Fibroblast of peridontal ligament (primary cell): ENCODE results near the gene MAST4.
A peak's percentile ranks its signal among the peaks of the same experiment; 100 is the strongest.

ENCODE experiments used
- DNase-seq: peaks from one replicate; pipeline ENCODE4 v3.0.0-alpha.2; 2010; ENCODE audit errors: extremely low read depth

Gene MAST4

DNA sequence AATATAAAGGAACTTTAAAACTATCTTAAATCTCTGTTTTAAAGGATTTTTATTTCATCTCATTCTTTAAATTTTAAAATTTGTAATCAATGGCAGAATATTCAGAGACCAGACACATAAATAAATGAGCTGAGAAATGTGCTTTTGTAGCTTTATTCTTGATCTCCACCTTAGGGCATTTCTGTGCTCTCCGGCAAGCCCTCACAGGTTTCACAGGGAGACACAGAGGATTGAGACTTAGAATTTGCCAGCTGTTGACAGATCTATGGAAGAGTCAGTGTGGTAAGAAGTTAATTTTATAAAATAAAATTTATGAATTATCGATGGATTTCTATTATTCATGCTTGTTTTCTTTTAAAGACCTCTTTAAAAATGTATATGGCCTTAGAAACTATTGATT is 393.6 kb downstream of the MAST4 start:
- DNase-seq: no peak

DNA sequence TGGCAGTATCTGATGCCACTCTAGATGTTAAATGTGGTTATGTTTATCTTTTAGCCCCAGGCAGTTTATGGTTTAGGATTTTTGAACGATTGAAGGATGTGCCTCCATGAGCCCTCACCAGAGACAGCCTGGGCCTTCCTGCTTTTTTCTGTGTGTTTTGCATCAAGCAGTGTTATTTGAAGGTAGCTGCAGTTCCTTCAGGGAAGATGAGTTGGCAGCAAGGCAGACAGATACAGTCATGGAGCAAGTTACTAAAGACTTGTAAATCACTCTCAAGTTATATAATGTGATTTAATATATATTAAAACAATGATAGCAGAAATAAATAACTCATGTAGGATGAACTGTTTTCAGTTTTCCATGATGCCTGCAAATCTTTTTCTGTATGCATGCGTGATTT is 395.6 kb downstream of the MAST4 start:
- no peak for DNase-seq

DNA sequence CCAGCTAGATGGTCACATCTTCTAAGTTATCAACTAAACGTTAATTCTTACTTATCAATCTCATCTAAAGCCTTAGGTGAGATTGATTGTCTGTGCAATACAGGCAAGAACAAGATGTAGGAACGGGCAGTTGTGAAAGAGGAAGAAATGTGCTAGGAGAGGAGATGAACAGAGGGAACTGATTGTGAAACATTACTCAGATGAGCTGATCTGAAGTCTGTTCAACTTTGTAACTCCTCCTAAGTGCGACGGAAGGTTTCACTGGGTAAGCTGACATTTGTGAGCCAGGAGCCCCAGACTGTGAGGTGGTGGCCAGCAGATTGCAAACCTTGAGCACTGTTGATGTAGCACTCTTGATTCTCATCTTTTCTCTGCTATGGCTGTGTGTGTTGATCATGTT is 396.4 kb downstream of the MAST4 start:
- no peak for DNase-seq

DNA sequence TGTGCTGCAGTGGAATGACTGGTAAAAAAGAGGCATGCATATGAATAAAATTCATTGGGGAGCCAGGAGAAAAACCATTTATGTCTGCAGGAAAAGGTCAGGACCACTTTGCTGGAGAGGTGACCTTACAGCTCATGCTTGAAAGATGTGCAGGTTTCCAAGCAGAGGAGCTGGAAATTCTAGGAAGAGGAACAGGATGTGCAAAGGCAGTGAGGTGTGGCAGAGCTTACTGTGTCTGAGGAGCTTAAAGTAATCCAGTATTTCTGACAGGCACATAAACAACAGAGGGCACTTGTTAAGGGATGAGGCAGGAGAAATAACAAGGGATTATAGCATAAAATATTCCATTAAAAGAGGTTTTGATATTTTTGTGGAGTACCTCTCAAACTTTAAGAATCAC is 397.3 kb downstream of the MAST4 start:
- DNase-seq: no peak

- DNase-seq: no peak
These were observed 397.7 kb downstream of the MAST4 start for GRCh38 chr5:66993882-66994281.

DNA sequence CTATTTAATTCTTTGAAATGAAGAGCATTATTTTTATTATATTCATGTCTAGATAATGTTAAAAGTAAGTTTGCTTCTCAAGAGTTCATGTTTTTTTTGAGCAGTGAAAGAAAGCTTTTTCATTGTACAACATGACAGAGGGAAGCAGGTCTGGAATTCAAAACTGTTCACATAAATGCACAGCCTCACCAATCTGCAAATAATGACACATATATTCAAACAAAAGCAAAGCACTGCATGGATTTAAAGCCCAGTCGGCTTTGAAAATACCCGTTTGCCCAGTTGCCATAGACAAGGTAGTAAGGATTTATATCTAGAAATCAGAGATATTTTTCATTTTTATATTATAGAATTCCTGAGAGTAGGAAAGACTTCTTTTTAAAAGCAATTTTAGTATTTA is 398.6 kb downstream of the MAST4 start:
- no peak for DNase-seq

- DNase-seq: no peak
These were observed 404.7 kb downstream of the MAST4 start for GRCh38 chr5:67000794-67001475.

DNA sequence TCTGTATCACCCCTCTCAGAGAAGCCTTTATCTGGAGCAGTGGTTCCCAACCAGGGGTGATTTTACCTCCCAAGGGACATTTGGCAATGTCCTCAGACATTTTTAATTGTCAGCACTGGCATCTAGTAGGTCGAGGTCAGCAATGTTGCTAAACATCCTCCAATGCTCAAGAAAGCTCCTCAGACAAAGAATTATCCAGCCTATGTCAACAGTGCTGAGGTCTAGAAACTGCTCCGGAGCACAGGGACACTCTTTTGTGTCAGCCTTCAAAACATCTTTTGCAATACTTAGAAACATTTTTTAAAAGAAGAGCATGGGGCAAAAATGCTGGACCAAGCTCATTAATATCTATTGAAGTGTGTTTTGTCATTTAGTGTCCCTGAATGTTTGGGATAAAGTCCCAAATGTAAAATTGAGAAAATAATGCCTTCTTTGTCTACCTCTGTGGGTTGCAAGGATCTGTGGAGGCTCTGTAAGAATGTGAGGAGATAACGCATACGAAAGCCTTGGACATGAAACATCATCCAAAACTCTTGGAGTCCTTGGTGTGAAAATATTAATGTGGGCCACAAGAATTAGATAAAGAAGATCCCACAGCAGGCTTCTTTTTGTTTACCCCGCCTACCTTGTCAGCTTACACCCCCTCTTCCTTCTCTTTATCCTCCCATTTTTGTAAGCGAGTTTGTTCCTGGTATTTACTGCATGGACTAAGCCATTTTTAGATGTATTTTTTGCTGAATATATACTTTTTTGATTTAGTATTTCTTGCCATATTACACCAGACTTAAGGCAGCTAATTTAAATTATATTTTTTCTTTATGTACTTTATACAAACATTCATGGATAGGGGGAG is 406.9 kb downstream of the MAST4 start:
- DNase-seq: no peak

DNA sequence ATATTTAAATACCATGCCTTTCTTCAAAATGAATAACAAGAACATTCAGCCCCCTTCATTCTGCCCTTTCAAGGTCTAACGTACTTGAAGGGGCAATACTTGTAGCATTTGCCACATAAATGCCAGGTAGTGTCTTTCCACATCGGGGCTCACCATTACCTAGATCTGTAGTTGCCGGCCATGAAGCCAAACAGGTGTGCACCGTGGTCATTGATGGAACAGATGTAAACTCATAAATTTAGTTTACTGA is 407.4 kb downstream of the MAST4 start:
- DNase-seq: no peak

DNA sequence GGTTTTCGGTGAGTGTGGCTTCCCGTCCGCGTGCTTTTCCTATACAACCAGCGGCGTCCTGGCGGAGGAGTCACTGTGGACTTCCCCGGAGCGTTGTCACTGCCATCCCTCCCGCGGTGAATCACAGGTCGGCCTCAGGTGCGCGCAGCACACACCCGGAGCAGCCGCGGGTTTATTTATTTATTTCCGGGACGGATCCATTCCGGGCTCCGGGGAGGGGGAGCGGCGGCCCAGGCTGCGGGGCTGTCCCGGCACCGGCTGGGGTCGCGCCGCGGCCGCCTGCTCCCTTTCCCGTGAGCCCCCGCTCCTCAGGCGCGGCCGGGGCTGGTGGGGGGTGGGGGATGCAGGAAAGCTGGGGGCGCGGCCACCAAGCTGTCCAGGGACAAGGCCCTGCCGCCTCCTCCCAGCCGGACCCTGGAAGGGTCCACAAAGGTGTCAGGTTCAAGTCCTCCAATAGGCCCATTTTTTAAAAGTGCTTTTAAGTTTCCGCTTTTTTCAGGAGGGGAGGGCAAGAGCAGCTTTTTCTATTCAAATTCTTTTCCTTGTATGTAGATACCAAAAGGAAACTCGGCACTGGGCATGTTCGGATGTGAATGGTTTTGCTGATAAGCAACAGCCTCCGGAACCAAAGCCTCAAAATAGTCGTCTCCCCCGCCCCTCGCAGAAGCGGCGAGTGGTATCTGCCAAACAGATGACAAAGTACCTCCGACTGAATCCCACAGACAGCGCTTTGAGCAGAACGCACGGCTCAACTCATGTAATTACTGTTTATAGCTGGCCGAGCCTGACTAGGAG is 407.9 kb downstream of the MAST4 start:
- peak; percentile 88 for DNase-seq

- DNase-seq: no peak
These were observed 408.6 kb downstream of the MAST4 start for GRCh38 chr5:67004730-67005350.

DNA sequence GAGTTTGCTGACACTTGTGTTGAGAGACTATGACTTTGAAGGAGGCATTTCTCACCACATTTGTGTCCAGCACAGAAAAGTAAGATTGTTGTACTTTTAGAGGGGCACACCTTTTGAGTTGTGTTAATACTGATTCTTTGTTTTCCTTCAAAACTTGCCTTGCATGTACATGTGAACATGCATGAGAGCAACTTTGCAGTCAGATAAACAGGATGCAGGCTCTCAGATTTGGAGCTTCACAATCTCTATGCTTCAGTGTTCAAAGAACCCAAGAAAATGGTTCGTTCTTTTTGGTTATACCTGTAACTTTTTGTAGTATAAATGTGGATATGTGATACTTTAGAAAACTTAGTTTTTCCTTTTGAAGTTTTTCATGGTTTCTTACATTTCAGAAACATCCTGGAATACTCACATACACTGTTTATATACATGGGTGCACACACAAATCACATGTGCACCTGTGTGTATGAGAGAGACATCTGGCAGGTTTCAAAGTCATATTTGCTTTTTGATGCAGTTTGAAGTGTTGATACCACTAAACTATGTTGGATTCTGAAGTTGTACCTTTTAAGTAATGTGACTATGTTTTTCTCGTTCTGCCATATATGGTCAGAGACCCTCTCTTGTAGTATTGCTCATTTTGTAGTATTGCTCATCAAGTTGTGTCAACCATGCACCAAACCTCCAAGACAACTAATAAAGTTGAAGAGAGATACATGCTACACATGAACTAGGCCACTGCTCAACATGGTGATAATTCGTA is 409.7 kb downstream of the MAST4 start:
- no peak for DNase-seq

GRCh38 chr5:67006500-67006848 is 410.3 kb downstream of the MAST4 start:
- DNase-seq: no peak

DNA sequence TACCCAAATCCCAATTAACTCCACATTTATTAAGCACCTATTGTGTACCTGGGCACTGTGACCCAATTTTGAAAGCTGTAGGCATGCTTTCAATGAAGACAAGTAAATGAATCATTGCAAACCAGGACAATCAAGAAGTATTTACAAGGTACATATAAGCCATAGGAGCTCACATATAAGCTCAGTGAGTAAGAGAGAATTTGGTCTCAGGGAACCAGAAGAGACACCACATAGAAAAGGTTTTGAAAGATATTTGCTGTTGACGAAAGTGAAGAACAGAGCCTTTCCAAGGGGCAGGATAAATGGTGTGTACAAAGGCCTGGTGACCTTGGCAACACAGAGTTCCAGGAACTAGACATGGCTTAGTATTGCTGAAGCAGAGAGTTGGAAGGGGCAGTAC is 412.8 kb downstream of the MAST4 start:
- DNase-seq: no peak

DNA sequence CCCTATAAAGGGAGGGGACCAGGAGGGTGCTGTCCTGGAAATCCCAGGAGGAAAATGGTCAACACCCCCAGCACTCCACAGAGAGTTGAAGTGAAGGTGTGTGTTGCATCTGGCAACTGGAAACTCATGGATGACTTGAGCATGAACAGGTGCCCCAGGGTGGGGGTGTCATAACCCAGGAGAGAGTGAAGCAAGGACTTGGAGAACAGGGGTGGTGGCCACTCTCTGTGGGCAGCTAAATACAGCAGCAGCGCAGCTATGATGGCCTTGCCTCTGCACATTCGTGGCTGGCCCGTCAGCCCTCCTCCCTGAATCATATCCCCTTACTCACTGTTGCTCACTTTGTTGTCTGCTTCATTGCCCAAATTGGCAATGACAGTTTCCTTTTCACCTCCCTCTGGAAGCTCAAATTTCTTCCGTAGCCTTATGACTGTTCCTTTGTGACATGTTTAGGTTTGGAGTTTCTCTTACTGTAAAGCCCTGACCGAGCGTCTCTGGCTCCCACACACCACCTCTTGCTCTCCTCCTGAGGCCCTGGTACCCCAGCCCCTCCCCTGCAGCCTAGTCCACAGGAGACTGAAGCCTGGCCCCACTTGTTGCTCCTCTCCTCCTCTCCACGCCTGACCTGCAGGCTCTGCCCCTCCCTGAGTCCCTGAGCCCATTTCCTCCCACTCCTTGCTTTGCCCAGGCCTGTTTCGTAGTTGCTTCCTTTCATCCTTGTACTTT is 414.7 kb downstream of the MAST4 start:
- DNase-seq: peak; percentile 45

- DNase-seq: no peak
These were observed 415.2 kb downstream of the MAST4 start for GRCh38 chr5:67011422-67011821.

DNA sequence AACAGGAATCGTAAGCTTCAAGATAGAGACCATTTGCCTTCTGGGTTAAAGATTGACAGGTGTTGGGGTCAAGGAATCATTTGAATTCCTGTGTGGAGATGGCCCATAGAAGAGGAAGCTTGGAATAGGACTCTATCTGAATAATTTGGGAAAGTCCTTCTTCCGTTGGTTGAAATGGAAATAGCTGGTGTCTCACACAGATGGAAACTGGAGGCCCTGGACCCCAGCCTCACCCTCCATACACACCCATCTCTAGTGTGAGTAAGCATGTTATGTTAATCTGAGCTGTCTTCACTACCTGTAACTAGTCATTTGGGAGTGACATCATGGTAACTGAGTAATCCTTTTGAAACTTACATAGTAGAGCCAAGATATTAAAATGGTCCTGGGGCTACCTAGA is 416.0 kb downstream of the MAST4 start:
- DNase-seq: no peak

DNA sequence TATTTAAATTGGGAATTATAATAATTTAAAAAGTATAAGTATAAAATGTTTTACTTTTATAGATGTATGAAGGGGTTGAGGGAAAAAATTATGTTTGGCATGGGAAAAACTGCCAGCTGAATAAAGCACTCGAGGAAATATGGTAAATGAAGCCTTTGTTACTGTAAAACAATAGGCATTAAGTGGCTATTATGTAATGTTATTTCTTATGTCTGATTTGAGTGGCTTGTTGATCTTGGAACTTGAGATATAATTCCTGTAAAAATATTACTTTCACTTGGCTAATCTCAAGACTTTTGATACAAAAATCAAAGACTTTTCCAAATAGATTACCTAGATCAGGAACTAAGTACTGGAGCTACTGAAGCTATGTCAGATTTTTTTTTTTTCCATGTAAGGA is 417.5 kb downstream of the MAST4 start:
- DNase-seq: no peak

- no peak for DNase-seq
These were observed 418.0 kb downstream of the MAST4 start for GRCh38 chr5:67014191-67014590.

GRCh38 chr5:67014957-67015400 is 418.8 kb downstream of the MAST4 start:
- peak; percentile 56 for DNase-seq
